ENCODE results near the gene UVRAG. TPM values are rescaled to one million over a fixed set of nuclear protein-coding genes. Genes with fewer than 3 reads are reported as not detected.

The UVRAG gene
- total RNA-seq, 4 donors from 2014 or later, result 27.1 to 35.9 (median 31.0) TPM

DNA sequence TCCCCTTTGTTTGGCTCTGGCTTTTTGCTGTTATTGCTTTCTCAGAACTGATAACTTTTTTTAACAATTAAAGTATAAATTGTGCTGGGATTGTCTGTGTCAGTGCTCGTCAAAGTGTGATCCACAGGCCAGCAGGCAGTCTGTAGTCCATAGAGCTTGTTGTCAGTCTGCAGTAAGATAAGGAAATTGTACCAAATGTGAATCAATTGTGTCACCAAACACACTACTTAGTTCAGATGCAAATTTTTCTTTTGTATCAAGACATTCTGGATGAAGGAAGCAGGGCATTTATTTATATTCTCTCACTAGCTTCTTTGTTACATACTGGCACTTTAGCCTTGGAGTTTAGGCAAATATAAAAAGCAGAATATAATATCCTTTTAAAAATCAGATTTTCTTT is 270.3 kb downstream of the UVRAG start:
- no peak overlapping the region for H3K27ac ChIP-seq
- H3K27me3 ChIP-seq, result no peaks in the 10 kb centered on the region
- intact Hi-C loops (cut with DNase I), result no loop called here
- no peaks in the 10 kb centered on the region for H3K9me3 ChIP-seq
- no peaks in the 10 kb centered on the region for H3K36me3 ChIP-seq
- WGBS, 2 donors, result 87 to 90% methylated on average over 1 of the region's 1 CpG
- no peak for DNase-seq
- H3K4me1 ChIP-seq, result peaks cover 7 to 23% of the 10 kb centered on the region in 2 donors
- H3K4me3 ChIP-seq (replicated peaks in 1 of 3), result no peak overlapping the region
- TF ChIP-seq, protein P1, sequence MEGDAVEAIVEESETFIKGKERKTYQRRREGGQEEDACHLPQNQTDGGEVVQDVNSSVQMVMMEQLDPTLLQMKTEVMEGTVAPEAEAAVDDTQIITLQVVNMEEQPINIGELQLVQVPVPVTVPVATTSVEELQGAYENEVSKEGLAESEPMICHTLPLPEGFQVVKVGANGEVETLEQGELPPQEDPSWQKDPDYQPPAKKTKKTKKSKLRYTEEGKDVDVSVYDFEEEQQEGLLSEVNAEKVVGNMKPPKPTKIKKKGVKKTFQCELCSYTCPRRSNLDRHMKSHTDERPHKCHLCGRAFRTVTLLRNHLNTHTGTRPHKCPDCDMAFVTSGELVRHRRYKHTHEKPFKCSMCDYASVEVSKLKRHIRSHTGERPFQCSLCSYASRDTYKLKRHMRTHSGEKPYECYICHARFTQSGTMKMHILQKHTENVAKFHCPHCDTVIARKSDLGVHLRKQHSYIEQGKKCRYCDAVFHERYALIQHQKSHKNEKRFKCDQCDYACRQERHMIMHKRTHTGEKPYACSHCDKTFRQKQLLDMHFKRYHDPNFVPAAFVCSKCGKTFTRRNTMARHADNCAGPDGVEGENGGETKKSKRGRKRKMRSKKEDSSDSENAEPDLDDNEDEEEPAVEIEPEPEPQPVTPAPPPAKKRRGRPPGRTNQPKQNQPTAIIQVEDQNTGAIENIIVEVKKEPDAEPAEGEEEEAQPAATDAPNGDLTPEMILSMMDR (IDR thresholded peaks at IDR 0.05), result no peak
- no peak for TF ChIP-seq POLR2A (IDR thresholded peaks at IDR 0.05)

DNA sequence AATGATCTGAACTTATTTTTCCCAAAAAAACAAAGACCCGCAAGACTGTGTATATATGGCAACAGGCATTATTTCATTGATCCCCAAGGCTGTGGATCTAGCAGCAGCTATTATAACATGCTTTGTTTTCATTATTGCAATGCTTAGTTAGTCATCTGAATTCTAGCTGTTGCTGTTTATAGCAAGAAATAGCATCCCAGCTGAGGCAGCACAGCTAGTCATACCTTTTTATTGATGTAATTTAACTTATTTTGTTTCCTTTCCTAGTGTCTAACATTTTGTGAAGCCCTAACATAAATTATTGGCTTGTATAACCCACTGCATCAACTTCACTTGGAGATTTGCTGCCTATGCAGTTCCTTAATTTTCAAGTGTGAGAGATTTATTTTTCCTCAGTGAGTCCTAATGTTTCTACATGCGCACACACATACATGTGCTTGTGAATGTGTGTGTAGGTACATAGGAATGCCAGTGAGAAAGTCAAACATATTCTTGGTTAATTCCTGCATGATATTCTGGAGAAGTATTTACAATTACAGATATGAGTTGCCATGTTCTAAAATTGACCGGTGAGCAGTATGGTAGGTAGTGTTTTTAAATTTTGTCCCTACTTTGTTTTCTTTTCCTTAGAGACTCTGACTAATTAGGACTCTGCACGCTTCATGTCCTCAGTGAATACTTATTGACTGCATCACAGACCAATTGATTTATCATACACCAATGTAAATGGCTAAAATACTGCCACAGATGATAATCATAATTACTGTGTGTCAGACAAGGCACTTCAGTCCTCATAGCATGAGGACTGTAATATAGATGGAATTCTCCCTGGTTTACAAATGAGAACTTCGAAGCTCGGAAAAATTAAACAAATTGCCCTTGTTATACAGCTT is 272.0 kb downstream of the UVRAG start:
- H3K4me3 ChIP-seq (replicated peaks in 1 of 3), result no peak overlapping the region
- H3K36me3 ChIP-seq, result no peaks in the 10 kb centered on the region
- H3K4me1 ChIP-seq, result peaks cover 7 to 23% of the 10 kb centered on the region in 2 donors
- 95 to 97% methylated on average over 6 of the region's 6 CpGs for WGBS, 2 donors
- DNase-seq, result no peak
- TF ChIP-seq, protein P1 (IDR thresholded peaks at IDR 0.05), result no peak
- no peak for TF ChIP-seq POLR2A (IDR thresholded peaks at IDR 0.05)
- no peak overlapping the region for H3K27ac ChIP-seq
- no peaks in the 10 kb centered on the region for H3K9me3 ChIP-seq
- no peaks in the 10 kb centered on the region for H3K27me3 ChIP-seq
- intact Hi-C loops (cut with DNase I), result no loop called here

DNA sequence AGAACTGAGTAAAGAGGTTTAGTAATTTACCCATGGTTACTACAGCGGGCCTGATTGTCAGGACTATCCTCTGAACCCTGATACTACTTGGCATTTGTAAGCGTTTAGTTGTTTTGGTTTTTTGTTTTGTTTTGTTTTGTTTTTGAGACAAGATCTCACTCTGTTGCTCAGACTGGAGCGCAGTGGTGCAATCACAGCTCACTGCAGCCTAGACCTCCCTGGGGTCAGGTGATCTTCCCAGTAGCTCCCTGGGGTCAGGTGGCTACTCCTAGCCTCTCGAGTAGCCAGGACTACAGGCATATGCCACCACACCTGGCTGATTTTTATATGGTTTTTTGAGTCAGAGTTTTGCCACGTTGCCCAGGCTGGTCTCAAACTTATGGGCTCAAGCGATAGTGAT is 272.7 kb downstream of the UVRAG start:
- TF ChIP-seq, protein P1 (IDR thresholded peaks at IDR 0.05), result no peak
- no peak for TF ChIP-seq POLR2A (IDR thresholded peaks at IDR 0.05)

DNA sequence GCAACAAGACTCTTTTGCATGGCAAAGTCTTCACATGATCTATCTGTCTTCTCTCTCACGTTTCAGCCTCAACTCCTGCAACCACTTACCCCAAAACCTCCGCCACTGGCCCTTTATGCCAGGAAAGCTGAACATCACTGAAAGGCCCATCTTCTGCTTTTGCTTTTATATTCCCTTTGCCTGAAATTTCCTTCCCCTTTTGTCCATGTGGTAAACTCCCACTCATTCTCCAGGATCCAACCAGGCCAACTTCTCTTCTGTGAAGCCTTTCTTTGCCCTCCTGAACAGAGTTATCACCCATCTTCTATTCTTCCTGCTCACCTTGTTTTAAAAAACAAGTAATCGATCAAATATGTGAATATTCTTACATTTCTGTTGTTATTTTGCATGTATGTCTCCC is 273.5 kb downstream of the UVRAG start:
- intact Hi-C loops (cut with DNase I), result no loop called here
- DNase-seq, result no peak
- Histone ChIP-seq H3K4me1 (peaks cover 3 to 14% of the 10 kb centered on the region in 2 donors), H3K9me3 (no peaks in the 10 kb centered on the region), H3K4me3 (replicated peaks in 1 of 3) (no peak overlapping the region), H3K27ac (no peak overlapping the region), H3K27me3 (no peaks in the 10 kb centered on the region), H3K36me3 (no peaks in the 10 kb centered on the region)
- 87 to 88% methylated on average over 3 of the region's 3 CpGs for WGBS, 2 donors
- no peak for TF ChIP-seq POLR2A (IDR thresholded peaks at IDR 0.05)
- TF ChIP-seq, protein P1 (IDR thresholded peaks at IDR 0.05), result no peak

More for the DNA sequence above, 272.7 kb downstream of the UVRAG start:
- 86 to 92% methylated on average over 6 of the region's 6 CpGs for WGBS, 2 donors
- no peak for DNase-seq
- intact Hi-C loops (cut with DNase I), result no loop called here
- no peaks in the 10 kb centered on the region for H3K36me3 ChIP-seq
- no peak overlapping the region for H3K27ac ChIP-seq
- H3K4me3 ChIP-seq (replicated peaks in 1 of 3), result no peak overlapping the region
- H3K9me3 ChIP-seq, result no peaks in the 10 kb centered on the region
- peaks cover 7 to 22% of the 10 kb centered on the region in 2 donors for H3K4me1 ChIP-seq
- H3K27me3 ChIP-seq, result no peaks in the 10 kb centered on the region

DNA sequence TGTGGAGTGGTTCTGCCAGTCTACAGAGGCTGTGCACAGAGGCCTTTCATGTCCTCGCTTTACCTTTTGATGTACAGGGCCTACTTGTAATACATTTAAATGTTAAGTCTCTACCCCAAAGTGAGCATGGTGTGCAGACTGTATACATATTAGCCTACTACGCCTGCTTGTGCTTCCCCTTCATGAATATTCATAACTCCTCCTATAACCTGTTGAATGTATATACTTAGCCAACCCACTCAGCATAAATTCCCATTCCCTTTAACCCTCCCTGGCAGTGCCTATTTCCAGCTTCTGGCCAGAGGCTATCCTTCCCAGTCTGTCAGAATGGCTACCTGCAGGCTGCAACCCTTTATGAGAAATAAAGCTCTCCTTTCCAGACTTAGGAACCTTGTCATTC is 275.2 kb downstream of the UVRAG start:
- Histone ChIP-seq H3K27me3 (no peaks in the 10 kb centered on the region), H3K27ac (no peak overlapping the region), H3K4me1 (peaks cover 0 to 4% of the 10 kb centered on the region in 2 donors), H3K36me3 (no peaks in the 10 kb centered on the region), H3K9me3 (no peaks in the 10 kb centered on the region), H3K4me3 (replicated peaks in 1 of 3) (no peak overlapping the region)
- TF ChIP-seq, protein P1 (IDR thresholded peaks at IDR 0.05), result no peak
- TF ChIP-seq POLR2A (IDR thresholded peaks at IDR 0.05), result no peak
- 97 to 100% methylated on average over 2 of the region's 2 CpGs for WGBS, 2 donors
- intact Hi-C loops (cut with DNase I), result no loop called here
- no peak for DNase-seq
